ENCODE measurements around the gene MRPL4.

MRPL4 gene

GRCh38 chr19:10209315-10209714, 42.7 kb upstream of the MRPL4 start:
- Histone ChIP-seq H3K9me3 (peaks cover 2% of the 10 kb centered on the region; the same call in 1 of the 2 replicates), H3K4me3 (ENCODE audit: low read depth, low read length) (no peak overlapping the region), H3K27me3 (no peaks in the 10 kb centered on the region), H3K4me1 (no peaks in the 10 kb centered on the region), H3K36me3 (no peaks in the 10 kb centered on the region)
- TF ChIP-seq, protein P1, sequence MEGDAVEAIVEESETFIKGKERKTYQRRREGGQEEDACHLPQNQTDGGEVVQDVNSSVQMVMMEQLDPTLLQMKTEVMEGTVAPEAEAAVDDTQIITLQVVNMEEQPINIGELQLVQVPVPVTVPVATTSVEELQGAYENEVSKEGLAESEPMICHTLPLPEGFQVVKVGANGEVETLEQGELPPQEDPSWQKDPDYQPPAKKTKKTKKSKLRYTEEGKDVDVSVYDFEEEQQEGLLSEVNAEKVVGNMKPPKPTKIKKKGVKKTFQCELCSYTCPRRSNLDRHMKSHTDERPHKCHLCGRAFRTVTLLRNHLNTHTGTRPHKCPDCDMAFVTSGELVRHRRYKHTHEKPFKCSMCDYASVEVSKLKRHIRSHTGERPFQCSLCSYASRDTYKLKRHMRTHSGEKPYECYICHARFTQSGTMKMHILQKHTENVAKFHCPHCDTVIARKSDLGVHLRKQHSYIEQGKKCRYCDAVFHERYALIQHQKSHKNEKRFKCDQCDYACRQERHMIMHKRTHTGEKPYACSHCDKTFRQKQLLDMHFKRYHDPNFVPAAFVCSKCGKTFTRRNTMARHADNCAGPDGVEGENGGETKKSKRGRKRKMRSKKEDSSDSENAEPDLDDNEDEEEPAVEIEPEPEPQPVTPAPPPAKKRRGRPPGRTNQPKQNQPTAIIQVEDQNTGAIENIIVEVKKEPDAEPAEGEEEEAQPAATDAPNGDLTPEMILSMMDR (IDR thresholded peaks at IDR 0.05; ENCODE audit: low read depth, low read length): no peak
- no peak for DNase-seq

DNA sequence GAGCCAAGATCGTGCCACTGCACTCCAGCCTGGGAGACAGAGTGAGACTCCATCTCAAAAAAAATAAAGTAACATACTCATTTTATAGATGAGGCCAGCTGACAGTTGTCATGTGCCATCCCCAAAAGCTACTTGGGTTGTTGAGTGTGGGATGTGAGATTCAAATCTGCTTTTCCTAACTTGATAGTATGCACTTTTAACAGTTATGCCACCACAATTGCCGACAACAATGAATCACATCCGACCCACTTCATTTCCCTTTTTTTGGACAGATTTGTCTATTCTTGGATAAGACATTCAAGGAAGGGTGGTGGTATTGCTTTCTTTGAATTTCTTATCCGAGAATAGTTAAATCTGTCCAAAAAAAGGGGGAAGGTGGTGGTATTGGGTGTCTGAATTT, 41.0 kb upstream of the MRPL4 start:
- H3K27me3 ChIP-seq: no peaks in the 10 kb centered on the region
- TF ChIP-seq, protein P1 (IDR thresholded peaks at IDR 0.05; ENCODE audit: low read depth, low read length): no peak
- no peaks in the 10 kb centered on the region for H3K36me3 ChIP-seq
- peaks cover 2% of the 10 kb centered on the region; the same call in 1 of the 2 replicates for H3K9me3 ChIP-seq
- no peak overlapping the region for H3K4me3 ChIP-seq (ENCODE audit: low read depth, low read length)
- no peak for DNase-seq
- H3K4me1 ChIP-seq: no peaks in the 10 kb centered on the region

DNA sequence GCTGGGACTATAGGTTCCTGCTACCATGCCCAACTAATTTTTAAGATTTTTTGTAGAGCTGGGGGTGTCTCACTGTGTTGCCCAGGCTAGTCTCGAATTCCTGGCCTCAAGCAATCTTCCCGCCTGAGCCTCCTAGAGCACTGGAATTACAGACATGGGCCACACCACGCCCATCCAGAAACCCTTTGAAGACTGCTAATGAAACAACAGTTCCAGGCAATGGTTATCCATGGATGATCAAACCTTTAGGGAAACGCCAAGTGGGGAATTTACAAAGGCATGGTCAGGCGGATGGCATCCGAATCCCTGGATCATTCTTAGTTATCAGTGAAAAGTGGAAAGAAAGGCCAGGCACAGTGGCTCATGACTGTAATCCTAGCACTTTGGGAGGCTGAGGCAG, 40.3 kb upstream of the MRPL4 start:
- no peak for DNase-seq
- TF ChIP-seq, protein P1 (IDR thresholded peaks at IDR 0.05; ENCODE audit: low read depth, low read length): no peak
- no peak overlapping the region for H3K4me3 ChIP-seq (ENCODE audit: low read depth, low read length)
- H3K36me3 ChIP-seq: no peaks in the 10 kb centered on the region
- H3K9me3 ChIP-seq: peaks cover 2% of the 10 kb centered on the region; the same call in 1 of the 2 replicates
- no peaks in the 10 kb centered on the region for H3K4me1 ChIP-seq
- no peaks in the 10 kb centered on the region for H3K27me3 ChIP-seq

DNA sequence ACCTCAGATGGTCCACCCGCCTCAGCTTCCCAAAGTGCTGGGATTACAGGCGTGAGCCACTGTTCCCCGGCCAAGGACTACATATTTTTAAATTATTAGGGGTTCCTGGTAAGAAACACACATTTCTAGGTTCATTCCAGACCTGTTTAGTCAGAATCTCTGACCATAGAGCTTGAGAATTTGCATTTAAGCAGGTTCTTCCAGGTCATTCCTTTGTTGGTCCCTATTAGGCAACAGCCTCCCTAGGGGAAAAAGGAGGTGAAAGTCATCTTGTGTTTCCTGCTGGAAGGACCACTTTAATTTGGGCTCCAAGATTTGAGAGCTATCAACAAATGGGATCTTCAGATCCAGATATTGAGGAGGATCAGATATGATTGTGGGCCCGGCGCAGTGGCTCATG, 37.2 kb upstream of the MRPL4 start:
- Histone ChIP-seq H3K4me3 (ENCODE audit: low read depth, low read length) (no peak overlapping the region), H3K27me3 (no peaks in the 10 kb centered on the region), H3K4me1 (no peaks in the 10 kb centered on the region), H3K9me3 (no peaks in the 10 kb centered on the region), H3K36me3 (no peaks in the 10 kb centered on the region)
- DNase-seq: no peak
- TF ChIP-seq, protein P1 (IDR thresholded peaks at IDR 0.05; ENCODE audit: low read depth, low read length): no peak

- Histone ChIP-seq H3K27me3 (no peaks in the 10 kb centered on the region), H3K36me3 (no peaks in the 10 kb centered on the region), H3K4me3 (ENCODE audit: low read depth, low read length) (no peak overlapping the region), H3K9me3 (no peaks in the 10 kb centered on the region), H3K4me1 (no peaks in the 10 kb centered on the region)
- TF ChIP-seq, protein P1 (IDR thresholded peaks at IDR 0.05; ENCODE audit: low read depth, low read length): no peak
- no peak for DNase-seq
Observed at GRCh38 chr19:10217085-10217484, 34.9 kb upstream of the MRPL4 start.

GRCh38 chr19:10219678-10220077, 32.3 kb upstream of the MRPL4 start:
- Histone ChIP-seq H3K36me3 (no peaks in the 10 kb centered on the region), H3K27me3 (no peaks in the 10 kb centered on the region), H3K4me1 (no peaks in the 10 kb centered on the region), H3K4me3 (ENCODE audit: low read depth, low read length) (no peak overlapping the region), H3K9me3 (no peaks in the 10 kb centered on the region)
- no peak for DNase-seq
- TF ChIP-seq, protein P1 (IDR thresholded peaks at IDR 0.05; ENCODE audit: low read depth, low read length): peak; percentile 46

Measured in BE2C (cell line).